Stimulated activated CD4-positive, alpha-beta T cell treated with anti-CD3 and anti-CD28 coated beads, TNF-alpha, amount 100 ng/mL, for 1 hour (primary cell): ENCODE results near the gene PIGM.

Source experiments
- DNase-seq, 3 donors: peaks; one replicate each; pipeline ENCODE4 v3.0.0-alpha.2; 2020; ENCODE audit warnings: low read depth in 3 of 3, low spot score in 1 of 3

Gene PIGM

DNA sequence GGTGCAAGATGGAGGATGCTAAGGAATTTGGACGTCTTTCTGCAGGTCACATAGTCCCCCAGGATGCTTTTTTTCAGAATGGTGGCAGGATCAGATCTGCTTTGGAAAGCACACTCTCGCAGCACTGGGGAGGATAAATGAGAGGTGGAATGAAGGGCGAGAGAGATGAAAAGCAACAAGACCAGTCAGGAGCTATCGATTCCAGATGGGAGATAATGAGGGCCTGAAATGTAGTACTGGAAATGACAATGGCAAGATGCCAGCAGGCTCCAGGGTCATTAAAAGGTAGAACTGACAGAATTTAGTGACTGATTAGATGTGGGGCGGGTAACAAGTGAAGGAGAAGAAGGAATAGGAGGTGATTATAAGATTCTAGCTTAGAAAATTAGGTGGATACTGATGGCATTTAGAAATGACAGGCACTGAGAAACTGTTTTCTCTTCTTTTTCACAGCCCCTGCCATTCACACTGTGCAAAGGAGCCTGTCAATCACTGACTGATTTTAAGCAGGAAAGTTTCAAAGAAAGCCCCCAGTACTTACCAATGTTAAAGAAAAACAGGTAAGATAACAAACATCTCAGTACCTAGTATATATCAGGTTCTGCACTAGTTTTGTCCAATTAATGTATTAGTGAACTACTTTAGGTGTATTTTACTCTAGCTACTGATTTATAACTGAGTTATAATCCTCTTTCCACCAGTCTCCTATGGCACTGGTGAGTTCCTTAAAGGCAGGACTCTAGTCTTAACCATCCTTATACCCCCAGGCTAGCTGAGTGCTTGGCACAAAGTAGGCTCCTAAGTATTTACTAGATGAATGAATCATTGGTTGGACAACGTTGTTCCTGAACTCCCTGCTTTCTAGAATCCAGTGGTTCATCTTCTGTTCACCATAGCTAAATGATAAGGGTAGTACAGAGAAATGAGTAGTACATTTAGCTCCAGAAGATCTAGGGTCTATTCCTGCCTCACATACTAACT lies 9.2 kb downstream of the PIGM start:
- DNase-seq, result no peak

DNA sequence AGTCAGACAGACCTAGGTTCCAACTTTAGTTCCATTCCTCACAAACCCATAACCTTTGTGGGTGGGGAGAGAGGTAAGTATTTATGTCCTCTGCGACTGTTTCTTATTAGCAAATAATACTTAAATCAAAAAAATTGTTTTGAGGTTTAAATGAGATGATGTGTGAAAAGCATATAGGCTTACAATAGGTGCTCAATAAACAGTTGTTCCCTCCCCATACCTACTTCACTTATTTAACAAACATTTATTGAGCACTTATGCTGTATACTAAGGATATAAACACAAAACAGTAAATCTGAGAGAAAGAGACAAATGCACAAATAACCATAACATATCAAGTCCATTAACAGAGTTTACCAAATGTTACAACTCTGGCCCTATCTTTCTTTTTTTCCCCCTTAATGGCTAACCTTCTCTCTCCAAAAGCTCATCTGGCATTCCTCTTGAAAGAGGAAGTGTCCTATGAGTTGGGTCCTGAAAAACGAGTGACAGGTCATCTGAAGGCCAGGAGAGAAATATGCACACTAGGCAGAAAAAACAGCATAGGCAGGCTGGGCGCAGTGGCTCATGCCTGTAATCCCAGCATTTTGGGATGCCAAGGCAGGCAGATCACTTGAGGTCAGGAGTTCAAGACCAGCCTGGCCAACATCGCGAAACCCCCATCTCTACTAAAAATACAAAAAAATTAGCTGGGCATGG lies 10.3 kb downstream of the PIGM start:
- DNase-seq, result no peak

DNA sequence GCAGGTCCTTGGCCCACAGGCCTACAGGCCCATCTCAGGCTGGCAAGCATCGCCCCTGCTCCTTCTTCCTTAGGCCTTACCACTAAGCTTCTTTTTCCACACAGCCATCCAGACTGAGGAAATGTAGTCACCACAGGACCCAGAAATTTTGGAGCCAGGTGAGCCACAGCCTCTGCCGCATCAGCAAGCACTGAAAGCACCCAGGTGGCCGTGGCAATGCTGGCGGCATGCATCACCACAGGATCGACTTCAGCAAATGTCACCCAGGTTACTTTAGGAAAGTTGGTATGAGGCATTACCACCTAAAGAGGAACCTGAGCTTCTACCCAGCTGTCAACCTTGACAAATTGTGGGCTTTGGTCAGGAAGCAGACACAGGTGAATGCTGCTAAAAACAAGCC lies 11.6 kb downstream of the PIGM start:
- no peak for DNase-seq

GRCh38 chr1:160018900-160019299 lies 12.9 kb downstream of the PIGM start:
- DNase-seq, result no peak

DNA sequence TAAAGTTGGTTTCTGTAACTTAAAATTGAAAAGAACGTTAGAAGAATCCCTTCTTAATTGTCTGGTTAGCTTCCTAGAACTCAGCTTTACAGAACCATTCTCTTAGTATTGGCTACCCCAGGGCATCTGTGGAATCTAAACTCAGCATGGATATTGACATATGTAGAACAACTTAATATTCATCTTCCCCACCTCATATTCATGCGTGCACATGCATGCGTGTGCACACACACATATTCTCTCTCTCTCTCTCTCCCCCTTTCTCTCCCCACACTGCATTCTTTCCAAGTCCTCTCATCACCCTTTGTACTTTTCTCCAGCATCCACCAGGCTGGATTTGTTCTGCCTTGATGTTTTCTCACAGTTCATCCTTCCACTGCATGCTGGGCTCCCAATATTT lies 13.4 kb downstream of the PIGM start:
- DNase-seq, result no peak

GRCh38 chr1:160017592-160017991 lies 14.2 kb downstream of the PIGM start:
- DNase-seq, result no peak

GRCh38 chr1:160011781-160012180 lies 20.0 kb downstream of the PIGM start:
- no peak for DNase-seq

DNA sequence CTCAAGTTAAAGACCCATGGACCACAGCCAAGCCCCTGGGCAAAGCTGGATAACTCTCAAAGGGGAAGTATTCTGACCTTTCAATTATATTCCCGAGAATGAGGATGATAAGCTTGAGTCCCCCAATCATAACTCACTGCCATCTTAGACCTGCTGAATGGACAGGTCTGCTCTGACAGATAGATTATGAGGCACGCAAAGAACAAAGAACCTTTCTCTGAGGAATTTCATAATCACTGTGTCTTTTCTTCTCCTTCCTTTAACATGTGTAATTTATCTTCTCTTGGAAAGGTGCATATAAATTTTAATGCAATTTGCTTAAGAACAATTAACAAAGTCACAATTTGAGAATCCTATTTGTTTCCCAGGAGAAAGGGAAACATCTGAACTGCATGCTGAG lies 22.0 kb downstream of the PIGM start:
- no peak for DNase-seq

DNA sequence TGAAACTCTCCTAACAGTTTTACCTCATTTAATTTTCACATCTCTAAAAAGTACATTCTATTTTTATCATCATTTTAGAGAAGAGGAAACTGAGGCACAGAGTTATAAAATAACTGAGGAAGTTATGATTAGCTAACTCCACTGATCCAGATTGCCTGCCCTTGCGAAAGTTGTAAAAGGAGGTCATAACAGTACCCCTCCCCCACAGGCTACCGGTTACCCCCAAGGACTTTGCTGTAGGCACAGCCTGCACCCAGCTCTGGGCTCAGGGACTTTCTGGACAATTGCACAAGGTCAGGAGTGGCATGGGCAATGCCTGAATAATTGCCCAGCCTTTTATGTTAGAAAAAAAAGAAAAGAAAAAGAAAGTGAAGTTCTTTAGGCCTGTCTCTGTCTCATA lies 22.7 kb downstream of the PIGM start:
- DNase-seq, result no peak

DNA sequence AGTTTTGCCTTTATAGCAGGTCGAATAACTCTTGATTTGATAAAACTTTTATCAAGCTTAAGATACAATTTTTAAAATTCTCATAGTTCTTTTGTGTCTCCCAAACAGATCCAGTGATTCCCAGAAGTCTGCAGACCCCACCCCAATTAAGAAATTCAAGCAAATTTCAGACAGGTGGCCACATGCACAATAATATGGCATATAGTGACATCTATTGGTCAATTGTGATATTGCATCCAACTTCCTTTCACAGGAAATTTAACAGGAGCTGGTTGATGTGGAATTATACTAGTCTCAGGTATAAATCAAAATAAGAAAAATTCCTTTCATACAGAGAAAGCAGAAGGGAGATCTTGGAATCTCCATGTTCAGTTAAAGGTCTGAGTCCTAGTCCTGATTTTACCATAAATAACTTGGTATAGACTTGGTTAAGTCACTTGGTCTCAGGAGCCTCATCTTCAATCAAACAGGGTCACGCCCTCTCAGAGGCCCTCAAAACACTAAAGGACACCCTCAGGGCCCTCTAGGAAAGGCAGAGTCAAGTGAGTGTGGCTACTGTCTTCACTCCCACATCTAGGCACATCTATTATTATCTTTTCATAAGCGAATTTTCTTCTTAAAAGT lies 24.1 kb downstream of the PIGM start:
- no peak for DNase-seq

DNA sequence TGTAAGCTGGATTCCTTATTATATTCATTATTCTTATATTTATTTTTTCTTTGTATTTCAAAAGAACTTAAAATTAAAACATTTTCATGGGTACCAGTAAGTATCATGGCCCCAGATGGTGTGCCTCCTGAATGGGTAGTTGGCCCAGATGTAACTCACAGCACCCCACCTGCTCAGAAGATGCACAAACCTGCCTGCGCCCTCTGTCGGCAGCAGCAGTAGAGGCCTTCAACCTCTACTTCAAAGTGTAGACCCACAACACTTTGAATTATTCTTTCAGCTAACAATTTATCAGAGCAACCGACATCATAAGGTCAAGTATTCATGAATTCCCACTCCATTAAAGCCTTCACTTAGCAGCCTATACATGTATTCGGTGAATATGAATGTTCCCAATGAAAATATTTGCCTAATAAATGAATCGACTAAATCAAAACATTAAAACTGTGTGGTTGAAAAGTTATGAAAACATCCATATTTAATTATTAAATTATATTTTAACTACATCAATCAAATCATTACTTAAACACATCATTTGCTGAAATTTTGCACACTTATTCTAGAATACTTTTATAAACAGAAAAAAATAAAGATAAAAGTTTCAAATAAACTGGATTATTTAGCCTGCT lies 25.4 kb downstream of the PIGM start:
- DNase-seq, result peak; percentile 33 to 59 (median 47)

GRCh38 chr1:160005070-160005469 lies 26.7 kb downstream of the PIGM start:
- no peak for DNase-seq

GRCh38 chr1:160004425-160004824 lies 27.4 kb downstream of the PIGM start:
- DNase-seq, result no peak

- DNase-seq, result no peak
Observed at GRCh38 chr1:160004001-160004400, 27.8 kb downstream of the PIGM start.

GRCh38 chr1:160001440-160001839 lies 30.4 kb downstream of the PIGM start:
- no peak for DNase-seq

GRCh38 chr1:159999204-159999603 lies 32.6 kb downstream of the PIGM start:
- DNase-seq, result no peak

- DNase-seq, result no peak
Observed at GRCh38 chr1:159996653-159997052, 35.1 kb downstream of the PIGM start.

GRCh38 chr1:159994896-159995295 lies 36.9 kb downstream of the PIGM start:
- DNase-seq, result no peak

- no peak for DNase-seq
Observed at GRCh38 chr1:159993911-159994310, 37.9 kb downstream of the PIGM start.

- no peak for DNase-seq
Observed at GRCh38 chr1:159992161-159992560, 39.6 kb downstream of the PIGM start.

- DNase-seq, result no peak
Observed at GRCh38 chr1:159991513-159991912, 40.3 kb downstream of the PIGM start.
